HuH-7 (cell line): Measurements from ENCODE around the gene SULT1E1.

Experiments used
- DNase-seq: peaks from one replicate; pipeline ENCODE4 v3.0.0; 2011; ENCODE audit warnings: low spot score

Gene SULT1E1

DNA sequence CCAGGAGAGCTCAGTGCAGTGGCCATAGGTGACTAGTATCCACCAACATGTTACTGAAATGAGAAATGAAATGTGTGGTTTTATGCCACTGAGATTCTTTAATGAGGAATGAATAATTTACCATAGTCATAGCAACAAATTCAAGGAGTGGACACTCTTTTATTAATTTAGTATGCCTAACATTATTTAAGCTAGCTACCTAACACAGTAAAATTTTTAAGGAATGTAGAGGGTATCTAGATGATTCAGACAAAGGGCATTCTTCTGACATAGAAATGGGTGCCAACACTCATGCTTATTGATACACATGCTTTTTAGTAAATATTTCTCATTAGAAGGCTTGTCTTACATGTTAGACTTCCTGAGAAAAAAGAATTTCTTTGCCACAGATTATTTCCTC lies 66.2 kb downstream of the SULT1E1 start:
- no peak for DNase-seq
